Measurements from ENCODE around the gene PARVG. TPM values are rescaled to one million over a fixed set of nuclear protein-coding genes. Genes with fewer than 3 reads are reported as not detected.

Gene PARVG
- total RNA-seq, 1 donor from 2014 or later: 65.9 TPM

DNA sequence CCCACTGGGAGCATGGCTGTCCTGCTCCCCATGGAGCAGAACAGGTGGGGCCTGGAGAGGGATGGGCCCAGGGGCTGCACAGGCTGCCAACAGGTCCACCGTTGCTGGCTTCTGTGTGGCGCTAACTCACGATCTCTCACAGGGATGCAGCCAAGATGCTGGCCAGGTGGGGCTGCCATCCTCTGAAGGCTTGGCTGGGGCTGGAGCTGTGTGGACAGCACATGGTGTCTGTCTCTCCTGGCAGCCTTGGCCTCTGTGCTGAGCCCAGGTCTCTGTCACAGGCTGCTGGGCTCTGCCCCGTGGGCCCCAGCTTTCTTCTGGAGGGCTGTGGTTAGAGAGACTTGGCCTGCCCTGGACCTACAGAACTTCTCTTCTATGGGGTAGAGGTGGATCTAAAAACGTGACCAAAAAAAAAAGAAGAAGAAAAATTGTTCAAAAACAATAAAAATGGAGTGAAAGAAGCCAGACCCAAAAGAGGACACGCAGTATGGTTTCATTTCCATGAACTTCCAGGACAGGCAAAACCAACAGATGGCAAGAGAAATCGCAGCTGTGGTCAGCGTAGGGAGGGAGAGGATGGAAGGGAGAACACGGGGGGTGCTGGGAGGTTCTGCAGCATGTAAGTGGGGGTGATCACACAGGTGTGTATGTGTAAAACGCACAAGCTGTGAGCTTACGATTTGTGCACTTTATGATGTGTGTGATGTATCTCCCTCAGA is 12.2 kb downstream of the PARVG start:
- DNase-seq: no peak
- no peaks in the 10 kb centered on the region for H3K27me3 ChIP-seq
- no peaks in the 10 kb centered on the region for H3K4me1 ChIP-seq
- no peaks in the 10 kb centered on the region for H3K9me3 ChIP-seq
- no peaks in the 10 kb centered on the region for H3K36me3 ChIP-seq
- intact Hi-C loops (cut with DNase I): no loop called here
- H3K27ac ChIP-seq: no peak overlapping the region
- ATAC-seq: no peak
- no peak overlapping the region for H3K4me3 ChIP-seq
- TF ChIP-seq, protein P1, sequence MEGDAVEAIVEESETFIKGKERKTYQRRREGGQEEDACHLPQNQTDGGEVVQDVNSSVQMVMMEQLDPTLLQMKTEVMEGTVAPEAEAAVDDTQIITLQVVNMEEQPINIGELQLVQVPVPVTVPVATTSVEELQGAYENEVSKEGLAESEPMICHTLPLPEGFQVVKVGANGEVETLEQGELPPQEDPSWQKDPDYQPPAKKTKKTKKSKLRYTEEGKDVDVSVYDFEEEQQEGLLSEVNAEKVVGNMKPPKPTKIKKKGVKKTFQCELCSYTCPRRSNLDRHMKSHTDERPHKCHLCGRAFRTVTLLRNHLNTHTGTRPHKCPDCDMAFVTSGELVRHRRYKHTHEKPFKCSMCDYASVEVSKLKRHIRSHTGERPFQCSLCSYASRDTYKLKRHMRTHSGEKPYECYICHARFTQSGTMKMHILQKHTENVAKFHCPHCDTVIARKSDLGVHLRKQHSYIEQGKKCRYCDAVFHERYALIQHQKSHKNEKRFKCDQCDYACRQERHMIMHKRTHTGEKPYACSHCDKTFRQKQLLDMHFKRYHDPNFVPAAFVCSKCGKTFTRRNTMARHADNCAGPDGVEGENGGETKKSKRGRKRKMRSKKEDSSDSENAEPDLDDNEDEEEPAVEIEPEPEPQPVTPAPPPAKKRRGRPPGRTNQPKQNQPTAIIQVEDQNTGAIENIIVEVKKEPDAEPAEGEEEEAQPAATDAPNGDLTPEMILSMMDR (IDR thresholded peaks at IDR 0.05): no peak

DNA sequence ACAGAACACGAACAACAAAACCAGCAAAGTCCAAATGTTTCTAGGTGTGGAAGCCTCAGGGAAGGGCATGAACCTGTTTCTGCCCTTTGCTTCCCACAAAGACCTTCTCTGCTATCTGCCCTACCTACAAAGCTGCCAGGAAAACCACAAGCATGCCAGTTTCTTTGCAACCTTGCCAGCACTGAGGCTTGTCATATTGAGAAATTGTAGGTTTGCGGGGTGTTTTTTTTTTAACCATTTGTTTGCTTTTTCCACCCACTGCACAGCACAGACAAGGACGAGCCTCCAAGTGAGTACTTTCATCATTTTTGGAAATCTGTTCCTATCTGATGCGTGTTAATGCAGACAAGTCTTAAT is 12.8 kb downstream of the PARVG start:
- no peak for DNase-seq
- no peak overlapping the region for H3K27ac ChIP-seq
- no peaks in the 10 kb centered on the region for H3K36me3 ChIP-seq
- intact Hi-C loops (cut with DNase I): no loop called here
- no peak for ATAC-seq
- H3K4me3 ChIP-seq: no peak overlapping the region
- H3K4me1 ChIP-seq: no peaks in the 10 kb centered on the region
- H3K9me3 ChIP-seq: no peaks in the 10 kb centered on the region
- TF ChIP-seq, protein P1 (IDR thresholded peaks at IDR 0.05): no peak
- no peaks in the 10 kb centered on the region for H3K27me3 ChIP-seq

DNA sequence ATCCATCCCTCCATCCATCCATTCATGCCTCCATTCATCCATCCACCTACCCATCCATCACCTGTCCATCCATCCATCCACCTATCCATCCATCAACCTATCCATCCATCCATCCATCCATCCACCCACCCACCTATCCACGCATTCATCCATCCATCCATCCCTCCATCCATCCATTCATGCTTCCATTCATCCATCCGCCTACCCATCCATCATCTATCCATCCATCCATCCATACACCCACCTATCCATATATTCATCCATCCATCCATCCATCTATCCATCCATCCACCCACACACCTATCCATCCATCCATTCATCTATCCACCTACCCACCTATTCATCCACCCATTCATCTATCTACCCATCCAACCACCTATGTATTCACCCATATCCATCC is 13.8 kb downstream of the PARVG start:
- no peaks in the 10 kb centered on the region for H3K4me1 ChIP-seq
- ATAC-seq: no peak
- TF ChIP-seq, protein P1 (IDR thresholded peaks at IDR 0.05): no peak

DNA sequence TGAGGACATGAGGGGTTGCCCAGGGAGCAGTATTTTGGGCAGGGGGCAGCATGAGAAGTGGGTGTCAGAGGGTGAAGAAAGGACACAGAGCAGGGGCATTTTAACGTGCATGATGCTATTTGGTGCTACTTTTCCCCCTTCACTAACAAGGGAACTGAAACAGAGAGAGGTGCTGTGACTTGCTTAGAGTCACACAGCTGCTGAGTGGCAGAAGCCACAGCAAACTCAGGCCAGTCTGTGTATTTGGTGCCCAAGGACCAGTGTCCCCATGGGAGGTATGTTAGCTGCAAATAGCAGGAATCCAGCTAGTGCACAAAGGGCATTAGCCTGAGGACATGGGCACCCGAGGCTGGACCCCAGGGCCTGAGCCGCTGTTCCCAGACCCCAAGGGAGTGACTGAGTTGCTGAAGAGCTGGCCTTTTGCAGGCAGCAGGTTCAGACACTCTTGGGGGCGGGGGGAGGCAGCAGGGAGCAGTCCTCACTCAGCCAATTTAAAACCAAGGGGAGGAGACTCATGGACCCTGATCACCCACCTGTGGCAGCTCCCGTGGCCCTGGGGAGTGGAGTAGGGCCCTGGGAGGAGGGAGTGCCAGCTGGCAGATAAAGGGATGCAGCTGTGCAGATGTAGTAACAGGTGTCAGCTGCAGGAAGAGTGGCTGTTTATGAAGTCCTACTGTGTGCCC is 14.6 kb downstream of the PARVG start:
- Histone ChIP-seq H3K36me3 (no peaks in the 10 kb centered on the region), H3K9me3 (no peaks in the 10 kb centered on the region), H3K4me1 (no peaks in the 10 kb centered on the region), H3K27ac (no peak overlapping the region), H3K27me3 (peaks cover under 1% of the 10 kb centered on the region), H3K4me3 (no peak overlapping the region)
- intact Hi-C loops (cut with DNase I): no loop called here
- ATAC-seq: no peak
- DNase-seq: no peak
- TF ChIP-seq, protein P1 (IDR thresholded peaks at IDR 0.05): no peak

More for the DNA sequence above, 13.8 kb downstream of the PARVG start:
- no peak overlapping the region for H3K4me3 ChIP-seq
- no peak for DNase-seq
- no peaks in the 10 kb centered on the region for H3K27me3 ChIP-seq
- no peaks in the 10 kb centered on the region for H3K9me3 ChIP-seq
- H3K27ac ChIP-seq: no peak overlapping the region
- no peaks in the 10 kb centered on the region for H3K36me3 ChIP-seq
- intact Hi-C loops (cut with DNase I): no loop called here

DNA sequence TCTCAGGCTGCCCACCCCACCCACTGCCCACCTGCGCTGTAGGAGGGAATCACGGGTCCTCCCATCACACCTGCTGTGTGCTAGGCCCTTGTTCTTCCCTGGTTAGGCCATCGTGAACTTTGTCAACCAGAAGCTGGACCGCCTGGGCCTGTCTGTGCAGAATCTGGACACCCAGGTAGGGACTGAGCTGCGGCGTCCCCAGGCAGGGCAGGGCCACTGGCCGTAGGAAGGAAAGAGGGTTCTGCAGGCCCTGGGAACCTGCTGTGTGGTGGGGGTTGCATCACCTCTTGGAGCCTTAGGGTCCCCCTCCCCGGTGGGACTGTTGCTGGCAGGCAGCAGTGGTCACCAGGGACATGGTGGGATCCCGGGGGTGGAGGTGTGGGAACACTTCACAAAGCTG is 15.5 kb downstream of the PARVG start:
- Histone ChIP-seq H3K9me3 (no peaks in the 10 kb centered on the region), H3K36me3 (no peaks in the 10 kb centered on the region), H3K4me1 (no peaks in the 10 kb centered on the region), H3K27me3 (peaks cover 4% of the 10 kb centered on the region), H3K27ac (no peak overlapping the region), H3K4me3 (no peak overlapping the region)
- intact Hi-C loops (cut with DNase I): no loop called here
- DNase-seq: peak; percentile 53
- TF ChIP-seq, protein P1 (IDR thresholded peaks at IDR 0.05): no peak
- no peak for ATAC-seq

All from upper lobe of right lung (tissue), 1 donor.